Measurements from ENCODE around the gene VAT1.
"Not testable (repeated sequence)": the region's sequence is repeated elsewhere in the genome, so short reads cannot be mapped to it uniquely, and the experiment has no call there.

Gene VAT1

GRCh38 chr17:43021741-43022512 is at the start of gene VAT1:
Gene VAT1 (minus strand): TSS chr17:43022385. CDS start chr17:43022322, 63 bp downstream.
- peak in 1 of 3 donors; percentile 55 for DNase-seq (ENCODE audit: low read depth in 3 of 3, low spot score in 1 of 3)

DNA sequence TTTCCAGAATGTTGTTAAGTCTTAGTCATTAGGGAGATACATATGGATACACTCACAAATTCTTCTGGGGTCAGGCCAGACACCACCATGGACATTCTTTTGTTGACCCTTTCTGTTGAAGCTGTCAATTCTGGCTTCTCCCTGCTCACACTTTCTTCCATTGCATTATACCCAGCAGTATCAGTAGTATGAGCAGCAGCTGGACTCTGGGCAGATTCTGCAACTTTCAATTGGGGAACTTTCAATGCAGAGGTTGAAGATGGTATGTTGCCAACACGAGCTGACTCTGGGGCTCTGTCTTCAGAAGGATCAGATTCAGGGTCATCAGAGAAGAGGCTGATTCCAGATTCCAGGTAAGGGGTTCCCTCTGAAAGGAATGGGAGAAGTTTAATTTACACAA is 48.7 kb upstream of the VAT1 start:
- no peak for DNase-seq (ENCODE audit: low read depth in 3 of 3, low spot score in 1 of 3)

GRCh38 chr17:43070257-43070656 is 48.1 kb upstream of the VAT1 start:
- DNase-seq (ENCODE audit: low read depth in 3 of 3, low spot score in 1 of 3) = no peak

DNA sequence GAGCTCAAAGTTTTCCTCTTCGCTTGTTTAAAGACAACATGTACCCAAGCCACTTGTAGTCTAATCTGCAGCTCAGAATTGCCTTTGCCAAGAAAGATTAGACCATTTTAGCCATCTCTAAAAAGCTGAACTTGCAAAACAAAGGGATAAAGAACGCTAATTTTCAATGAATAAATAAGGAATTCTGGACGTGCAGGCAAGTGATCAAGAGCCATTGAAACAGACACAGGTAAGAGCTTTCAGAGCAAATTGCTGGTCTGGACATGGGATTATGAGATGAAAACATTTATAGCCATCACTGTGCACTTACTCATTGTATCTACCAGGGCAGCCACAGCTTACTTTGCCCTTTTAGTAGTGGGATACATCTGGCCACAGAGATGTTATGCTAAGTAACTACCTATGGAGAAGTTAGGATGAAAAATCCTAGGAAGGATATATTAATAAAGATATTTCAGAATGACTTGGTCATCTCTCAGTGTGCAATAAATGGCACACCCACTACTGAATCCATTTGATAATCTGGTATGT is 47.2 kb upstream of the VAT1 start:
- DNase-seq (ENCODE audit: low read depth in 3 of 3, low spot score in 1 of 3) = no peak

DNA sequence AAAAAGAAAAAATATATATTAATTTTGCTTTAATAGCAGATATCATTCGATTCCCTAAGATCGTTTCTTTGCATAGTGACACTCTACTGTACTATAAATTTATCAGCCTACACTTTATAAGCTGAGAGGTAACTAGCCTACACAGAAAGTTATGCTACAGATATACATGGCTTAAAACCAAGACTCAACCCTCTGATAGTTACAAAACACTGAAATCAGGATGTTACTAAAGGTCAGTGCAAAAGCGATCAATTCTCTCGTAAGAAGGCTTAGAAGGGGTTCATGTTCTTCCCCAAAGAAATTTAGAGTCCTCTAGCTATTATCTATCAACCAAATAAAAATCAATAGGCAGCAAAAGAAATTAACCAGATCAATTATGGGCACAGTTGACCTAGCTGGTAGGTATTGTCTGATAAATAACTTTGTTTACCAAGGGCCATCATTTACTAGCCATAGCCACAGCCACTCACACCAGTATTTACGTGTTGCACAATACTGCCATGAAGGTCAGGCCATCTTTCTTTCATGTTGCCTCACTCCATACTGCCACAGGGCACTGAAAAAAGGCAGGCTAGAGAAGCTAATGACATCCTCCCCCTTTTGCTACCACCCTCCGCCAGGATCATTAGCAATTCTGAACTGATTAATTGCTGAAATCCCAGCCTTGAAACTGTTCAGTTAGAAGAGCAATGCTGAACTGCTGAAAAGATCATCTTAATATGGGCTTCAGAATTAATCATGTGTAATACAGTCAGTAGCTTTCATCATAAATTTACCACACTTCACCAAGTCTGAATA is 46.6 kb upstream of the VAT1 start:
- no peak for DNase-seq (ENCODE audit: low read depth in 3 of 3, low spot score in 1 of 3)

- no peak for DNase-seq (ENCODE audit: low read depth in 3 of 3, low spot score in 1 of 3)
Measured at GRCh38 chr17:43062984-43063638, 40.9 kb upstream of the VAT1 start.

GRCh38 chr17:43056051-43056450 is 33.9 kb upstream of the VAT1 start:
- DNase-seq (ENCODE audit: low read depth in 3 of 3, low spot score in 1 of 3) = no peak

DNA sequence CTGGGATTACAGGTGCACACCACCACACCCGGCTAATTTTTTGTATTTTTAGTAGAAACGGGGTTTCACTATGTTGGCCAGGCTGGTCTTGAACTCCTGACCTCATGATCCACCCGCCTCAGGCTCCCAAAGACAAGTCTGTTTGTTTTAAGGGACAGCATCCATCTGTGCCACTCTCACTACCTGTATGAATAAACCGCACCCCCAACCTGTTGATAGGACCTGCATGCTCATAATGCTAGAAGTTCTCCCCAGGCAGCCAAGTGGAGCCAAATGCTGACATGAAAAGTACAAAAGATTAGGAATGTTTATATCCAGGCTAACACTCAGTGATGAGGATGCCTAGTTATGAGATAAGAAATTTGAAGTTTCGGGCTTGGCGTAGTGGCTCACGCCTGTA is 30.8 kb upstream of the VAT1 start:
- DNase-seq (ENCODE audit: low read depth in 3 of 3, low spot score in 1 of 3) = not testable (repeated sequence)

DNA sequence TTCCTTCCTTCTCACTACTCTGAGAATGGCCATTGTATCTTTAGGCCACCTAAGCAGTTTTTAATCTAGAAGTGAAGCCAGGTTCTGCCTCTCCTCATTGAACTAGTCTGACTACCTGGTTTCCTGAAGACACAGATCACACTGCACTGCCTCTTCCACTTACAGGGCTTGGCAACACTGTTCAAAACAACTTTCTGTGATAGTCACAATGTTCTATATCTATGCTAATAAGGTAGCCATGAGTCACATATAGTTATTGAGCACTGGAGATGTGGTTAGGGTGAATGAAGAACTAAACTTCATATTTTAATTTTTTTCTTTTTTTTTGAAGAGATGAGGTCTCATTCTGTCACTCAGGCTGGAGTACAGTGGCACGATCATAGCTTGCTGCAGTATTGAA is 29.8 kb upstream of the VAT1 start:
- DNase-seq (ENCODE audit: low read depth in 3 of 3, low spot score in 1 of 3) = no peak

DNA sequence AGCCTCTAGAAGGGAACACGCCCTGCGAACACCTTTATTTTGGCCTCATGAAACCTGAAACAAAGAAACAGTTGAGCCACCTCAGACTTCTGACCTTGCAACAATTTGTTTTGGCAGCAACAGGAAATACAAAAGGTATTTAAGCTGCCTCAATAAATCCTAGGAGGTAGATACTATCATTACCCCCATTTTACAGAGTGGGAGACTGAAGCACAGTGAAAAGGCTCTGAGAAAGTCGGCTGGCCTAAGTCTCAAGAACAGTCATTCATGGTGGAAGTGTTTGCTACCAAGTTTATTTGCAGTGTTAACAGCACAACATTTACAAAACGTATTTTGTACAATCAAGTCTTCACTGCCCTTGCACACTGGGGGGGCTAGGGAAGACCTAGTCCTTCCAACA is 21.8 kb upstream of the VAT1 start:
- no peak for DNase-seq (ENCODE audit: low read depth in 3 of 3, low spot score in 1 of 3)

GRCh38 chr17:43043307-43043706 is 21.1 kb upstream of the VAT1 start:
- DNase-seq (ENCODE audit: low read depth in 3 of 3, low spot score in 1 of 3) = no peak

GRCh38 chr17:43042025-43042628 is 19.9 kb upstream of the VAT1 start:
- DNase-seq (ENCODE audit: low read depth in 3 of 3, low spot score in 1 of 3) = no peak

DNA sequence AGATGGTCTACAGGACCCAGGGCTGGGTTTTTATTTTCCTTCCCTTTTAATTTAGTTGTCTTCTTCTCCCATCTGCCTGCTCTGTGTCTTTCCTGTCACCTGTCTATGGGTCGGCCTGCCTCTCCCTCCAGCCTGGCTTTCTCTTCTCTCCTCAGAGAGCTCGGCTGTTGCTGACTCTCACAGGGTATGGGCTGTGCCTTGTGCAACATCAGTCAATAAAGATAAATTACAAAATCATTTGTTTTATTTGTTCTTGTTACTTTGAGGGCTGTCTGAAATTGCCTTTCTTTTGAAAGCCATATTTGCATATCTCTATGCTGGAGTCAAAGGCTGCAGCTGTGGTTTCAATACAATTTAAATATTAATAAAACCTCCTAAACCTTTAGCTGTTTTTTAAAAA is 18.5 kb upstream of the VAT1 start:
- DNase-seq (ENCODE audit: low read depth in 3 of 3, low spot score in 1 of 3) = no peak

GRCh38 chr17:43039646-43040045 is 17.5 kb upstream of the VAT1 start:
- no peak for DNase-seq (ENCODE audit: low read depth in 3 of 3, low spot score in 1 of 3)

DNA sequence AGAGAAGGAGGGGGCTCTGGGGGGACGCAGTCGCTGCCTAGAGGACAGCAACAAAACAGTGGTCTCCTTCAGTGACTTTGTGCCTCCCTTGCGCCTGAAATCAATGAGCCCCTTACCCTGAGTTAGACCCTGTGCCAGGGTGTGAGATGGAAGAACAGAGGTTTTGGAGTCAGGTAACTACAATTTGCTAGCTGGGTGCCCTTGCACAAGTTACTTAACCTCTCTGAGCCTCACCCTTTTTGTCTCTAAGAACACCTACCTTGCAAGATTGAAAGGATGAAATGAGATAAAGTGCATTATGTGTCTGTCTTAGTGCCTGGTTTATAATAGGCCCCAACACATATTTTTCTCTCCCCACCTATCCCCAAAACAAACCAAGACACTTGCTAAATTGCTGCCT is 12.7 kb upstream of the VAT1 start:
- no peak for DNase-seq (ENCODE audit: low read depth in 3 of 3, low spot score in 1 of 3)

GRCh38 chr17:43033948-43034881 is 12.0 kb upstream of the VAT1 start:
- no peak for DNase-seq (ENCODE audit: low read depth in 3 of 3, low spot score in 1 of 3)

- DNase-seq (ENCODE audit: low read depth in 3 of 3, low spot score in 1 of 3) = no peak
Measured at GRCh38 chr17:43031666-43032065, 9.5 kb upstream of the VAT1 start.

- no peak for DNase-seq (ENCODE audit: low read depth in 3 of 3, low spot score in 1 of 3)
Measured at GRCh38 chr17:43030137-43030767, 8.1 kb upstream of the VAT1 start.

DNA sequence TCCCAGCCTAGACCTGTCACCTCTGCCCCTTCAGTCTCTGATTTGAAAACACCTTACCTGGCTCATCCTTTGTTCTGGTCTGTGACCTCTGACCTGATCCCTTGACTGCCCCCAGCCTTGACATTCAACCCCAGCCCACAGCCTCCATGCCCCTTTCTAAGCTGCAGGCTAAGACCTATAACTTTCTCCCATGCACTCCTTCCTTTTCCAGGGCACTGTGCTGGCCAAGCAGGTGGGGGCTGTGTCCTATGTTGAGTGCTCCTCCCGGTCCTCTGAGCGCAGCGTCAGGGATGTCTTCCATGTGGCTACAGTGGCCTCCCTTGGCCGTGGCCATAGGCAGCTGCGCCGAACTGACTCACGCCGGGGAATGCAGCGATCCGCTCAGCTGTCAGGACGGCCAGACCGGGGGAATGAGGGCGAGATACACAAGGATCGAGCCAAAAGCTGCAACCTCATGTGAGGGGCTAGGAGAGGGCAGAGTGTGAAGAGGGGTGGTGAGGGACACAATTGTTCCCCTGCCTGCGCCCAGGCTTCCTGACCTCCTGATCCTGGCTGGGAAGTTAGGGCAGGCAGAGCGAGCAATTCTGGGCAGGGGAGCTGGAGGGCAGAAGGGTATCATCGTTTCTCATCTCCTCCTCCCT is 6.2 kb upstream of the VAT1 start:
- no peak for DNase-seq (ENCODE audit: low read depth in 3 of 3, low spot score in 1 of 3)

Data from stimulated activated CD4-positive, alpha-beta T cell treated with anti-CD3 and anti-CD28 coated beads, TNF-alpha, amount 100 ng/mL, for 1 hour (primary cell).